ENCODE measurements around the gene RPL28. TPM values are rescaled to one million over a fixed set of nuclear protein-coding genes. Genes with fewer than 3 reads are reported as not detected.
A peak's percentile ranks its signal among the peaks of the same experiment; 100 is the strongest.
"Not testable (repeated sequence)": the region's sequence is repeated elsewhere in the genome, so short reads cannot be mapped to it uniquely, and the experiment has no call there.

RPL28 gene
- total RNA-seq, 2 donors from 2014 or later, result 1,672 to 1,902 TPM

DNA sequence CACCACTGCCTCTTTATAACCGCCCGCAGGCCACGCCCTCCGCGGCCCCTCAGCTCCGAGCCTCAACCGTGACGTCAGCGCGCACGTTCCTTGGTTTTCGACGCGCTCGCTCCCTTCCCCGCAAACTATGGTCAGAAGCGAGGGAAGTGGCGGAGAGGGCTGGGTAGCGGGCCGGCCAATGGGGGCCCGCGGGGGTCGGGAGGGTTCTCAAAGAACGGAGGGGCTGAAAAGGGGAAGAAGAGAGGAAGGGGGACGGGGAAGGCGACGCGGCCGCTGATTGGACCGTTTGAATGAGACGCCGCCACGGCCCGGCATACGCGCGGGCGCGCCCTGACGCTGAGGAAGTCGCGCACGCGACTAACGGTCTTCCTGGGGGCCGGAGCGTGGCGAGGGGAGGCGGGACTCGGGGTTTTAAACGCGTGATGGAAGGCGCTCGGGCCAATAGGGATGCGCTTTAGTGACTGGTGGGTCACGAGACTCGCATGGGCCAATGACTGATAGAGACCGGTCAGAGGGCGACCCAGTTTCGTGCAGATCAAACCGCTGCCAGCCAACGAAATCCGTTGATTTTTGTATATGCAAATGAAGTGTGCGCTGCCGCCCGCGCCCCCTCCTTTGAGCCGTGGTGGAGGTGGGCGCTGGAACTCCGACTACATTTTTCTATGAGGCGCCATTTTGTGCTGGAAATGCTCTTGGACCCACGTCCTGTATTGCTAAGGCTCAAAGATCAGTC is 22.2 kb downstream of the RPL28 start:
- peaks cover 14% of the 10 kb centered on the region for H3K4me1 Mint-ChIP-seq
- peaks cover 31% of the 10 kb centered on the region for H3K9me3 ChIP-seq (ENCODE audit: control insufficient read depth, low read length)
- peak overlapping the region; percentile 79 for H3K4me3 Mint-ChIP-seq
- H3K36me3 ChIP-seq (ENCODE audit: control insufficient read depth, insufficient read depth, low read length), result peaks cover 35% of the 10 kb centered on the region
- H3K27me3 Mint-ChIP-seq (ENCODE audit: insufficient read depth), result peaks cover 29% of the 10 kb centered on the region
- peak overlapping the region; percentile 98 for H3K27ac ChIP-seq (ENCODE audit: low read depth, low read length)
- peaks cover 31% of the 10 kb centered on the region for H3K9me3 Mint-ChIP-seq
- TF ChIP-seq, protein P1, sequence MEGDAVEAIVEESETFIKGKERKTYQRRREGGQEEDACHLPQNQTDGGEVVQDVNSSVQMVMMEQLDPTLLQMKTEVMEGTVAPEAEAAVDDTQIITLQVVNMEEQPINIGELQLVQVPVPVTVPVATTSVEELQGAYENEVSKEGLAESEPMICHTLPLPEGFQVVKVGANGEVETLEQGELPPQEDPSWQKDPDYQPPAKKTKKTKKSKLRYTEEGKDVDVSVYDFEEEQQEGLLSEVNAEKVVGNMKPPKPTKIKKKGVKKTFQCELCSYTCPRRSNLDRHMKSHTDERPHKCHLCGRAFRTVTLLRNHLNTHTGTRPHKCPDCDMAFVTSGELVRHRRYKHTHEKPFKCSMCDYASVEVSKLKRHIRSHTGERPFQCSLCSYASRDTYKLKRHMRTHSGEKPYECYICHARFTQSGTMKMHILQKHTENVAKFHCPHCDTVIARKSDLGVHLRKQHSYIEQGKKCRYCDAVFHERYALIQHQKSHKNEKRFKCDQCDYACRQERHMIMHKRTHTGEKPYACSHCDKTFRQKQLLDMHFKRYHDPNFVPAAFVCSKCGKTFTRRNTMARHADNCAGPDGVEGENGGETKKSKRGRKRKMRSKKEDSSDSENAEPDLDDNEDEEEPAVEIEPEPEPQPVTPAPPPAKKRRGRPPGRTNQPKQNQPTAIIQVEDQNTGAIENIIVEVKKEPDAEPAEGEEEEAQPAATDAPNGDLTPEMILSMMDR (conservative IDR thresholded peaks at IDR 0.05), result no peak
- peak overlapping the region; percentile 97 for H3K27ac Mint-ChIP-seq
- H3K4me1 ChIP-seq (ENCODE audit: control insufficient read depth, insufficient read depth, low read length), result peaks cover 2% of the 10 kb centered on the region
- H3K27me3 ChIP-seq (ENCODE audit: control insufficient read depth, insufficient read depth, low read length, poor library complexity, severe bottlenecking), result no peaks in the 10 kb centered on the region
- DNase-seq, result peak; percentile 98
- WGBS, 2 experiments (ENCODE audit: insufficient coverage in 1 of 2, insufficient read length in 1 of 2), result 1 to 2% methylated on average over 49 to 72 of the region's 72 CpGs
- H3K9ac ChIP-seq (ENCODE audit: extremely low read depth, low read length, poor library complexity, severe bottlenecking), result peak overlapping the region; percentile 84
- peak overlapping the region; percentile 92 for H3K4me3 ChIP-seq (ENCODE audit: low read length)
- peaks cover 37% of the 10 kb centered on the region for H3K36me3 Mint-ChIP-seq (ENCODE audit: low read depth)

DNA sequence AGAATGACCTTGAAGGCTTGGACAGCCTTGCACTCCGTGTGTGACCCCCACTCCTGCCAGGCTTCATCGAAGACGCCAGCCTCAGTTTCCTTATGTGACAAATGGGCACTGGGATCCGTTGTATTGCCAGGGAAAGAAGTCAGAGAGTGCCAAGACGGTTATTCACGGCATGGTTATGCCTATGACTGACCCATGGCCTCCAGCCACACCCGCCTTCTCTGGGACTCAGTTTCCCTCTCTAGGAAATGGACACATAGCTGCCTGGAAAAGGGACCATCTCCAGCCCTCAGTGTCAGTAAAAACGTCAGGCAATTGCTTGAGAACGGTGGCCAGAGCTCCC is 22.8 kb downstream of the RPL28 start:
- peaks cover 31% of the 10 kb centered on the region for H3K9me3 ChIP-seq (ENCODE audit: control insufficient read depth, low read length)
- H3K9ac ChIP-seq (ENCODE audit: extremely low read depth, low read length, poor library complexity, severe bottlenecking), result no peak overlapping the region
- peak overlapping the region; percentile 78 for H3K27ac ChIP-seq (ENCODE audit: low read depth, low read length)
- 73 to 76% methylated on average over 8 to 9 of the region's 9 CpGs for WGBS, 2 experiments (ENCODE audit: insufficient coverage in 1 of 2, insufficient read length in 1 of 2)
- H3K4me3 ChIP-seq (ENCODE audit: low read length), result peak overlapping the region; percentile 78
- H3K27ac Mint-ChIP-seq, result peak overlapping the region; percentile 92
- H3K27me3 Mint-ChIP-seq (ENCODE audit: insufficient read depth), result peaks cover 31% of the 10 kb centered on the region
- peaks cover 30% of the 10 kb centered on the region for H3K36me3 ChIP-seq (ENCODE audit: control insufficient read depth, insufficient read depth, low read length)
- H3K36me3 Mint-ChIP-seq (ENCODE audit: low read depth), result peaks cover 32% of the 10 kb centered on the region
- peaks cover 14% of the 10 kb centered on the region for H3K4me1 Mint-ChIP-seq
- peak overlapping the region; percentile 79 for H3K4me3 Mint-ChIP-seq
- DNase-seq, result no peak
- no peaks in the 10 kb centered on the region for H3K27me3 ChIP-seq (ENCODE audit: control insufficient read depth, insufficient read depth, low read length, poor library complexity, severe bottlenecking)
- H3K9me3 Mint-ChIP-seq, result peaks cover 31% of the 10 kb centered on the region
- TF ChIP-seq, protein P1 (conservative IDR thresholded peaks at IDR 0.05), result no peak
- peaks cover 2% of the 10 kb centered on the region for H3K4me1 ChIP-seq (ENCODE audit: control insufficient read depth, insufficient read depth, low read length)

DNA sequence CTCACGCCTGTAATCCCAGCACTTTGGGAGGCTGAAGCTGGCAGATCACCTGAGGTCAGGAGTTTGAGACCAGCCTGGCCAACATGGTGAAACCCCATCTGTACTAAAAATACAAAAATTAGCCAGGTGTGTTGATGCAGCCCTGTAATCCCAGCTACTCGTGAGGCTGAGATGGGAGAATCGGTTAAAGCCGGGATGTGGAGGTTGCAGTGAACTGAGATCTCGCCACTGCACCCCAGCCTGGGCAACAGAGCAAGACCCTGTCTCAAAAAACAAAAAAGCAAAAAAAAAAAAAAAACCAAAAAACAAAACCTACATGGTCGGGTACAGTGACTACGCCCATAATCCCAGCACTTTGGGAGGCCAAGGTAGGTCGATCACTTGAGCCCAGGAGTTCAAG is 23.4 kb downstream of the RPL28 start:
- DNase-seq; H3K27me3 ChIP-seq (ENCODE audit: control insufficient read depth, insufficient read depth, low read length, poor library complexity, severe bottlenecking); H3K9ac ChIP-seq (ENCODE audit: extremely low read depth, low read length, poor library complexity, severe bottlenecking); H3K27ac ChIP-seq (ENCODE audit: low read depth, low read length); H3K4me3 Mint-ChIP-seq; H3K4me1 ChIP-seq (ENCODE audit: control insufficient read depth, insufficient read depth, low read length); H3K27ac Mint-ChIP-seq: not testable (repeated sequence)
- Histone ChIP-seq H3K36me3 (ENCODE audit: control insufficient read depth, insufficient read depth, low read length) (peaks cover 25% of the 10 kb centered on the region), H3K9me3 (ENCODE audit: control insufficient read depth, low read length) (peaks cover 31% of the 10 kb centered on the region), H3K4me3 (ENCODE audit: low read length) (peak overlapping the region; percentile 78)
- Mint-ChIP-seq H3K36me3 (ENCODE audit: low read depth) (peaks cover 26% of the 10 kb centered on the region), H3K27me3 (ENCODE audit: insufficient read depth) (peaks cover 33% of the 10 kb centered on the region), H3K4me1 (peaks cover 14% of the 10 kb centered on the region), H3K9me3 (peaks cover 31% of the 10 kb centered on the region)
- 90 to 100% methylated on average over 1 to 8 of the region's 8 CpGs for WGBS, 2 experiments (ENCODE audit: insufficient coverage in 1 of 2, insufficient read length in 1 of 2)
